WTC11 (cell line): ENCODE data around the gene SPNS3.

ENCODE experiments used
- CTCF ChIP-seq: fragments of 200-600 bp; IDR thresholded peaks from 2 replicates; pipeline ENCODE4 v1.8.0; 2022; ENCODE audit warnings: antibody characterized with exemption
- E2F1 ChIP-seq: sonication (generic); formaldehyde crosslinking; IDR thresholded peaks from 2 replicates; pipeline ENCODE4 v1.8.0; 2022; ENCODE audit warnings: mild to moderate bottlenecking, missing genetic modification reagents
- ESRRA ChIP-seq: sonication (generic); formaldehyde crosslinking; IDR thresholded peaks from 2 replicates; pipeline ENCODE4 v1.8.1; 2022; ENCODE audit warnings: mild to moderate bottlenecking, missing genetic modification reagents, borderline replicate concordance
- FOXP1 ChIP-seq: sonication (generic); formaldehyde crosslinking; IDR thresholded peaks from 2 replicates; pipeline ENCODE4 v1.8.0; 2022; ENCODE audit warnings: missing genetic modification reagents, mild to moderate bottlenecking, moderate library complexity, borderline replicate concordance
- IRF1 ChIP-seq: sonication (generic); formaldehyde crosslinking; IDR thresholded peaks from 2 replicates; pipeline ENCODE4 v1.8.0; 2023; ENCODE audit warnings: missing genetic modification reagents
- NR1H2 ChIP-seq: sonication (generic); formaldehyde crosslinking; IDR thresholded peaks from 2 replicates; pipeline ENCODE4 v1.9.0; 2021; ENCODE audit warnings: mild to moderate bottlenecking, moderate library complexity, missing genetic modification reagents
- NR2C2 ChIP-seq: sonication (generic); formaldehyde crosslinking; IDR thresholded peaks from 2 replicates; pipeline ENCODE4 v1.8.0; 2022; ENCODE audit warnings: mild to moderate bottlenecking, missing genetic modification reagents
- TF ChIP-seq, protein P1 (sequence below): sonication (generic); formaldehyde crosslinking; IDR thresholded peaks from 2 replicates; pipeline ENCODE4 v1.8.1; 2022; ENCODE audit warnings: low read depth, mild to moderate bottlenecking, moderate library complexity, missing genetic modification reagents, borderline replicate concordance
- TF ChIP-seq, protein P2 (sequence below): sonication (generic); formaldehyde crosslinking; IDR thresholded peaks from 2 replicates; pipeline ENCODE4 v1.8.0; 2023; ENCODE audit warnings: missing genetic modification reagents, mild to moderate bottlenecking, borderline replicate concordance

DNA sequence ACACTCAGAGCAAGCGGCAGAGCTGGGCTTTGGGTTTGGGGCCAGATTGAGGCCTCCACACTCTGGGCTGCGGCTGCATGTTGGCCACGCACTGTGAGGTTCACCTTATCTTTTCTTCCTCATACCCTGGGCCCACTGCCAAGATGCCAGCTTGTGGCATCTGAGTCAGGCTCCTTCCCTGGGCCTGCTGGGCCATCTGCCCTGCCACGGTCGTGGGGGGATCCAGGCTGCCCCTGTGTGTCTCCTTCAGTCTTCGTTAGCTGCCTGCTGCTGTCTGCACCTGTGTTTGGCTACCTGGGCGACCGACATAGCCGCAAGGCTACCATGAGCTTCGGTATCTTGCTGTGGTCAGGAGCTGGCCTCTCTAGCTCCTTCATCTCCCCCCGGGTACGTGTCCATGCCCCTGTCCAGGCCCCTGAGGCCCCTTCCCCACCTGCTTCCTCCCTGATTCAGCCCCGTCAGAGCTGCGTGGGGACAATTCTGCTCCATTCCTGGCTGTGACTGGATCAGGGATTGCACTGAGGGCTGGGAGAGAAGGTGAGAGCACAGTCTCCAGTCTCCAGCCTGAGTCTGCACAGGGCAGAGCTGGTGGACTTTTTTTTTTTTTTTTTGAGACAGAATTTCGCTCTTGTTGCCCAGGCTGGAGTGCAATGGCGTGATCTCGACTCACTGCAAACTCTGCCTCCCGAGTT is 11.2 kb downstream of the SPNS3 start:
- no peak for TF ChIP-seq CTCF
- TF ChIP-seq IRF1 (CRISPR knock-in tag) = no peak
- TF ChIP-seq, protein P1, sequence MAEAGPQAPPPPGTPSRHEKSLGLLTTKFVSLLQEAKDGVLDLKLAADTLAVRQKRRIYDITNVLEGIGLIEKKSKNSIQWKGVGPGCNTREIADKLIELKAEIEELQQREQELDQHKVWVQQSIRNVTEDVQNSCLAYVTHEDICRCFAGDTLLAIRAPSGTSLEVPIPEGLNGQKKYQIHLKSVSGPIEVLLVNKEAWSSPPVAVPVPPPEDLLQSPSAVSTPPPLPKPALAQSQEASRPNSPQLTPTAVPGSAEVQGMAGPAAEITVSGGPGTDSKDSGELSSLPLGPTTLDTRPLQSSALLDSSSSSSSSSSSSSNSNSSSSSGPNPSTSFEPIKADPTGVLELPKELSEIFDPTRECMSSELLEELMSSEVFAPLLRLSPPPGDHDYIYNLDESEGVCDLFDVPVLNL = no peak
- TF ChIP-seq FOXP1 (CRISPR knock-in tag) = no peak
- TF ChIP-seq NR2C2 (CRISPR knock-in tag) = no peak
- TF ChIP-seq, protein P2, sequence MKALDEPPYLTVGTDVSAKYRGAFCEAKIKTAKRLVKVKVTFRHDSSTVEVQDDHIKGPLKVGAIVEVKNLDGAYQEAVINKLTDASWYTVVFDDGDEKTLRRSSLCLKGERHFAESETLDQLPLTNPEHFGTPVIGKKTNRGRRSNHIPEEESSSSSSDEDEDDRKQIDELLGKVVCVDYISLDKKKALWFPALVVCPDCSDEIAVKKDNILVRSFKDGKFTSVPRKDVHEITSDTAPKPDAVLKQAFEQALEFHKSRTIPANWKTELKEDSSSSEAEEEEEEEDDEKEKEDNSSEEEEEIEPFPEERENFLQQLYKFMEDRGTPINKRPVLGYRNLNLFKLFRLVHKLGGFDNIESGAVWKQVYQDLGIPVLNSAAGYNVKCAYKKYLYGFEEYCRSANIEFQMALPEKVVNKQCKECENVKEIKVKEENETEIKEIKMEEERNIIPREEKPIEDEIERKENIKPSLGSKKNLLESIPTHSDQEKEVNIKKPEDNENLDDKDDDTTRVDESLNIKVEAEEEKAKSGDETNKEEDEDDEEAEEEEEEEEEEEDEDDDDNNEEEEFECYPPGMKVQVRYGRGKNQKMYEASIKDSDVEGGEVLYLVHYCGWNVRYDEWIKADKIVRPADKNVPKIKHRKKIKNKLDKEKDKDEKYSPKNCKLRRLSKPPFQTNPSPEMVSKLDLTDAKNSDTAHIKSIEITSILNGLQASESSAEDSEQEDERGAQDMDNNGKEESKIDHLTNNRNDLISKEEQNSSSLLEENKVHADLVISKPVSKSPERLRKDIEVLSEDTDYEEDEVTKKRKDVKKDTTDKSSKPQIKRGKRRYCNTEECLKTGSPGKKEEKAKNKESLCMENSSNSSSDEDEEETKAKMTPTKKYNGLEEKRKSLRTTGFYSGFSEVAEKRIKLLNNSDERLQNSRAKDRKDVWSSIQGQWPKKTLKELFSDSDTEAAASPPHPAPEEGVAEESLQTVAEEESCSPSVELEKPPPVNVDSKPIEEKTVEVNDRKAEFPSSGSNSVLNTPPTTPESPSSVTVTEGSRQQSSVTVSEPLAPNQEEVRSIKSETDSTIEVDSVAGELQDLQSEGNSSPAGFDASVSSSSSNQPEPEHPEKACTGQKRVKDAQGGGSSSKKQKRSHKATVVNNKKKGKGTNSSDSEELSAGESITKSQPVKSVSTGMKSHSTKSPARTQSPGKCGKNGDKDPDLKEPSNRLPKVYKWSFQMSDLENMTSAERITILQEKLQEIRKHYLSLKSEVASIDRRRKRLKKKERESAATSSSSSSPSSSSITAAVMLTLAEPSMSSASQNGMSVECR = no peak
- no peak for TF ChIP-seq E2F1 (CRISPR knock-in tag)
- no peak for TF ChIP-seq ESRRA (CRISPR knock-in tag)
- no peak for TF ChIP-seq NR1H2 (CRISPR knock-in tag)
